HG02642 (cell line): ENCODE data around the gene FSHR.

Experiments
- ATAC-seq: cut with Tn5 transposase; IDR thresholded peaks from one replicate; pipeline ENCODE4 v1.9.1; 2021; ENCODE audit warnings: mild to moderate bottlenecking; ENCODE audit not compliant: unreplicated experiment, poor library complexity

FSHR gene

DNA sequence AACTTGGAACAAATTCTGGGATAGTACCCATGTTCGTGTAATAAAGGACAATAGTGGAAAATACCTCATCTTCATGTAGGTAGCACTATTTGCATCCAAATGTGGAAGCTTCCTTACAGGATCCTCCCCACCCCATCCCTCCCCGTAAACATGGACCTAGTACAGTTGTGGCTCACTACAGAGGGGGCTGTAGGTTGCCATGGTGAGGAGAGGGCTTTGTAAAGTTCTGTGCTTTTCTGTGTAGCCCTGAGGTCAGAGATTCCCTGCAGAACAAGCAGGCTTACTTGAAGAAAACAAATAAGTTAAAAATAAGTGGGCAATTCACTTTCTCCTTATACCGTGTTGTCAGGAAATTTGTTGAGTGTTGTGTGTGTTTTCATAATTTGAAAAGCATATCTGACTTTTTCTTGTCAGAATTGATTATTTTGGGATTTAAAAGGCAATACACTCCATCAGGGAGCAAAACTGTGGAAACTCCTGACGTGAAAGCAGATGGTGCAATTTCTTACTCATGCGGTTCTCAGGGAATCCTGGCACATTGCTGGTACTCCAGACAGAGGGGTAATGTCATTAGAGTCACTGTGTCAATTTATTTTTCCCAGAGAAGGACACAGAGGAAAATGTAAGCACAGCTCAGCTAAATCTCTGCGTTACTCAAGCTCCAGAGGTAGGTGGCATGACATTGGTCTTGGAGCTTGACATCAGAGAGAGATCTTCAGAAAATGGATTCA is 224.6 kb downstream of the FSHR start:
- ATAC-seq, result no peak

- ATAC-seq, result no peak
These were observed 227.0 kb downstream of the FSHR start for GRCh38 chr2:48927355-48927754.

DNA sequence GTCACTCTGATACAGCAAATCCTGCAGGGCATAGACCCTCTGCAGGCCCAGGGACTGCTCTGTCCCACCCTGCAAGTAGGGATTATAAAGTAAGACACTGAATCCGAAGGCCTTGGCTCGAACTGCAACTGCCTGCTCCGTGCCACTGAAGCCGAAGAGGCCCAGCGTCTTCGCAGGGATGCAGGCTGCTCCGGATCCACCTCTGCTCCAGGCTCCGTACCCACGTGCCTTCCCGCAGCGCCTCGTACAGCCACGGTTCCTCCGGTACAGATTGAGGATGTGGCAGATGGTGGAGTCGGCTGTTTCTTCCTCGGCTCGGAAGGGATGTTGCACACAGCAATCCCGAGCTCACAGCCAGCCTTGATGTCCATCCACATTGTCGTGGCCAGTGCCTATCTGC is 238.4 kb downstream of the FSHR start:
- ATAC-seq, result no peak

DNA sequence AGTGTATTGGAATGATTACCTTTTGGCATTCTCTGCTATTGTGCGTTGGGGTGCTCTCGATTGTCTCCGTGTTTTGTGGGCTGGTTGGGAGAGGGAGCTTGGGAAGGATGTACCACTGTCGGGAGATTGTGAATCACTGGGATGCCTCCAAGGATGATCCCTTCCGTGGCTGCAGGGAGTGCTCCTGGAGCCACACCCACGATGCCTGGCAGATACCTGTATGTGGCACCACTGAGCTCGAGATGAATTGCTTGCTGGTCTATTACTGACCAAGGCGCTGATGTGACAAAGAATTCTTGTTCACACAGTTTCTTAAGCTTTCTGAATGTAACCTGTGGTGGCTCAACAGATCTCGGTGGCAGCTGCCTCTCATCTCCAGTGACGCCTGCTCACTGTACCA is 239.1 kb downstream of the FSHR start:
- no peak for ATAC-seq

DNA sequence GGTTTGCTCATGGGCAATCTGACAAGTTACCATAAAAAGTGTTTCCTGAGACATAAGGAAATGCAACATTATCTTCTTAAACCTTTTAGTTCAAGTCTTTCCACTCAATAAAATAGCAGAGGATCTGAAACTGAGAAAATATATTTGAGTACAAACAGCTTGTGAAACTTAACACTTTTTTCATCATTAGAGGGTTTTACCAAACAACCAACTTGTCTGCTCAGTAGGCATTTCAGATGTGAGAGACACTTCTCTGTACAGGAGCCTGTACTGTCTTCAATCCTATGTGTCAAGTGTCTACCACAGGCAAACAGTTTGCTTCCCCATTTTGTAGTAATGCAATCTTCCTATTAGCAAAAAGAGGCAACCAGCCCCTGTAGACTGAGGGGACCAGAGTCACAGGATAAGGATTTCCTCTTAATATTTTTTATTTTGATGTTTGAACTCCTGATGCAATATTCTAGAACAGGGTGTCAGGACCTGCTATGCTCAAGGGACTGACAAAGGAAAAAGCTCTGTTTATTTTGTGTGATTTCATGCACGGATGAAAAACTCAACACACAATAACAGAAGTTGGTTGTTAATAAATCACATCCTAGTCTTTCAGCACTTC is 239.7 kb downstream of the FSHR start:
- ATAC-seq, result peak; percentile 62
